Upper lobe of left lung (tissue), 6 donors: ENCODE data around the gene NOP9. TPM values are rescaled to one million over a fixed set of nuclear protein-coding genes. Genes with fewer than 3 reads are reported as not detected.

ENCODE experiments used
- ATAC-seq, 2 donors: fragments of 200-7000 bp; cut with Tn5 transposase; one replicate each; pipeline ENCODE4 v1.9.1; 2022; ENCODE audit warnings: mild to moderate bottlenecking in 2 of 2, moderate library complexity in 2 of 2; ENCODE audit not compliant: low FRiP score in 2 of 2
- DNase-seq, 2 donors: peaks; one replicate each; pipeline ENCODE4 v3.0.0-alpha.2; 2019 to 2020
- H3K27ac ChIP-seq, 4 donors: fragments of 200-600 bp; sonication (generic); one replicate each; pipeline ENCODE4 v1.5.1; 2016 to 2019
- H3K27me3 ChIP-seq, 4 donors: fragments of 200-600 bp; sonication (generic); one replicate each; pipeline ENCODE4 v1.5.1; 2017 to 2019
- H3K36me3 ChIP-seq, 4 donors: fragments of 200-600 bp; sonication (generic); one replicate each; pipeline ENCODE4 v1.5.1; 2016 to 2019
- H3K4me1 ChIP-seq, 4 donors: fragments of 200-600 bp; sonication (generic); one replicate each; pipeline ENCODE4 v1.5.1; 2018 to 2019
- H3K4me3 ChIP-seq, 4 donors: fragments of 200-600 bp; sonication (generic); one replicate each; pipeline ENCODE4 v1.5.1; 2017 to 2019; ENCODE audit warnings: mild to moderate bottlenecking in 2 of 4, moderate library complexity in 1 of 4
- H3K9me3 ChIP-seq, 4 donors: fragments of 200-600 bp; sonication (generic); one replicate each; pipeline ENCODE4 v1.5.1; 2018 to 2019
- CTCF ChIP-seq, 6 experiments: fragments of 450-650 bp in 4 of 6; fragments of 200-600 bp in 2 of 6; sonication (generic) in 2 of 6; IDR thresholded peaks; one replicate each; pipeline ENCODE4 v1.5.1; 2016 to 2019; ENCODE audit warnings: antibody characterized with exemption in 6 of 6
- EP300 ChIP-seq, 4 donors: sonication (generic); formaldehyde crosslinking; IDR thresholded peaks; one replicate each; pipeline ENCODE4 v1.5.1; 2017; ENCODE audit warnings: antibody characterized with exemption in 4 of 4, control low read depth in 2 of 4
- POLR2A ChIP-seq, 4 donors: fragments of 450-650 bp; IDR thresholded peaks; one replicate each; pipeline ENCODE4 v1.5.1; 2016 to 2017; ENCODE audit warnings: antibody characterized with exemption in 4 of 4, mild to moderate bottlenecking in 2 of 4
- POLR2AphosphoS5 ChIP-seq, 2 donors: sonication (generic); formaldehyde crosslinking; IDR thresholded peaks; one replicate each; pipeline ENCODE4 v1.5.1; 2017; ENCODE audit warnings: antibody characterized with exemption in 2 of 2
- WGBS, 2 donors: methylation state at CpG; one replicate each; pipeline ENCODE4 v1.1.5; 2017 to 2018; 5-methylcytosine and 5-hydroxymethylcytosine counted together
- total RNA-seq, 6 donors: library from RNA; depleted of rRNA in 4 of 6; stranded (reverse); fragments of >200 nt in 4 of 6; gene quantifications; one replicate each; pipeline versions ENCODE4 v1.1.0 to v1.2.1, GENCODE V29; 2016 to 2021
- donor health status: DM: no; HTN: no; CAD: no; lungs with moderate emphysema.
- donor health status: DM: no; HTN: yes; CAD: no; lungs with severe emphysema.

The NOP9 gene
- total RNA-seq, 6 donors from 2014 or later = 13.3 to 31.4 (median 22.6) TPM

- H3K9me3 ChIP-seq = no peaks in the 10 kb centered on the region
- H3K4me3 ChIP-seq = no peak overlapping the region
- DNase-seq (peak in 1 of 2 donors; percentile 54), ATAC-seq (no peak)
- WGBS, 2 donors = 93 to 94% methylated on average over 8 to 9 of the region's 9 CpGs
- peaks cover 10 to 24% (median 23%) of the 10 kb centered on the region in 4 donors for H3K4me1 ChIP-seq
- H3K36me3 ChIP-seq = peaks cover 7 to 54% (median 38%) of the 10 kb centered on the region in 4 donors
- H3K27ac ChIP-seq = no peak overlapping the region
- TF ChIP-seq CTCF (IDR thresholded peaks at IDR 0.05) (no peak), EP300 (IDR thresholded peaks at IDR 0.05) (no peak)
- H3K27me3 ChIP-seq = no peaks in the 10 kb centered on the region
These were observed 31.4 kb upstream of the NOP9 start for GRCh38 chr14:24268225-24268624.

DNA sequence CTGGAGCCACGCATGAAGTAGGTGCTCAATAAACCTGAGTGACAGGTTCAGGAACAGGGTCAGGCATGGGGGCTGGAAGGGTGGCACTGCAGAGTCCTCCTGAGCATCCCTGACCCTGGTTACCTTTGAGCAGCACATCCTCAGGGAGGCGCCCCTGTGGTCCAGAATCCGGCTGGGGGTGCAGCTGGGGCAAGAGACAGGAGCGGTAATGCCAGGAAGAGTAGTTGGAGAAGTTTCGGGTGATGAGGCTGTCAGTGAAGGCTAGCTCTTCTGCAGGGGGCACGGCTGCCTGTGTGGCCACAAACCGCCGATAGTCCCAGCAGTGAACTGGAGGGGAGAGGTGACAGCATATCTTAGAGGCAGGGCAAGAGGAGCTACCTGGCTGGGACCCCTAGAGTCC, 30.3 kb upstream of the NOP9 start:
- Histone ChIP-seq H3K27me3 (no peaks in the 10 kb centered on the region), H3K9me3 (no peaks in the 10 kb centered on the region), H3K4me3 (no peak overlapping the region), H3K4me1 (peaks cover 13 to 35% (median 33%) of the 10 kb centered on the region in 4 donors), H3K27ac (no peak overlapping the region), H3K36me3 (peaks cover 7 to 50% (median 38%) of the 10 kb centered on the region in 4 donors)
- TF ChIP-seq EP300 (IDR thresholded peaks at IDR 0.05) = no peak
- no peak for TF ChIP-seq CTCF (IDR thresholded peaks at IDR 0.05)
- no peak for TF ChIP-seq POLR2A (IDR thresholded peaks at IDR 0.05)
- TF ChIP-seq POLR2AphosphoS5 (IDR thresholded peaks at IDR 0.05) = no peak
- ATAC-seq (no peak), DNase-seq (peak in 1 of 2 donors; percentile 48)
- WGBS, 2 donors = 93 to 95% methylated on average over 8 of the region's 8 CpGs

- no peaks in the 10 kb centered on the region for H3K27me3 ChIP-seq
- no peak overlapping the region for H3K4me3 ChIP-seq
- H3K36me3 ChIP-seq = peaks cover 7 to 49% (median 38%) of the 10 kb centered on the region in 4 donors
- H3K4me1 ChIP-seq = peaks cover 13 to 37% (median 34%) of the 10 kb centered on the region in 4 donors
- no peaks in the 10 kb centered on the region for H3K9me3 ChIP-seq
- H3K27ac ChIP-seq = no peak overlapping the region
- DNase-seq = peak in 1 of 2 donors; percentile 41
- ATAC-seq = no peak
- no peak for TF ChIP-seq EP300 (IDR thresholded peaks at IDR 0.05)
- no peak for TF ChIP-seq POLR2A (IDR thresholded peaks at IDR 0.05)
- no peak for TF ChIP-seq CTCF (IDR thresholded peaks at IDR 0.05)
- TF ChIP-seq POLR2AphosphoS5 (IDR thresholded peaks at IDR 0.05) = no peak
- WGBS, 2 donors = 98% methylated on average over 7 to 14 of the region's 14 CpGs
These were observed 29.6 kb upstream of the NOP9 start for GRCh38 chr14:24269910-24270536.

DNA sequence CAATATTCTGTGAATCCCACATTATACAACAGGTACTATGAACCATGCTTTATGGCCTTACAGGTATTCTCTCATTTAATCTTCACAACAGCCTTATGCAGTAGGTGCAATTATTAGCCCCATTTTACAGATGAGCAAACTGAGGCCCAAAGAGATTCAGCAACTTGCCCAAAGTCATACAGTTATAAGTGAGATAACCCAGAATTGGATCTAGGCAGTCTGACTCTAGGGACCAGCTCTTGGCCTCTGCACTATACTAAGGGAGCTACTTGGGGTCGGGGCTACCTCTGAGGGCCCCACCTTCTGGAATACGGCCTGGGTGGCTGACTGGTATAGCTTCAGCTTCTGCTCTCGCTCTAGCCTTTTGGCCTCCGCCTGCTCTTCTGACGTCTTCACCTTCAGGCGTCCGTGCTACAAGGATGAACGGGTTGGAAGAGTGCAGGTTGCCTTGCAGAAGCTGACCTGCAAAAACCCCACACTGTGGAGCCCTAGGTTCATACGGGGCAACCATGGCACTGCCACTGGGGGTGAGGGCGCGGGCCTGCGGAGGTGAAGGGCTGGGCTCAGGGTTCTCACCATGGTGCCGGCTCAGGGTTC, 29.0 kb upstream of the NOP9 start:
- Histone ChIP-seq H3K9me3 (no peaks in the 10 kb centered on the region), H3K4me3 (peak overlapping the region; percentile 82 to 96 (median 86)), H3K4me1 (peaks cover 13 to 40% (median 38%) of the 10 kb centered on the region in 4 donors), H3K27me3 (no peaks in the 10 kb centered on the region), H3K27ac (peak overlapping the region; percentile 96 to 99 (median 97)), H3K36me3 (peaks cover 7 to 43% (median 34%) of the 10 kb centered on the region in 4 donors)
- DNase-seq (no peak), ATAC-seq (no peak)
- no peak for TF ChIP-seq CTCF (IDR thresholded peaks at IDR 0.05)
- TF ChIP-seq EP300 (IDR thresholded peaks at IDR 0.05) = no peak
- TF ChIP-seq POLR2A (IDR thresholded peaks at IDR 0.05) = no peak
- TF ChIP-seq POLR2AphosphoS5 (IDR thresholded peaks at IDR 0.05) = no peak
- 18 to 59% methylated on average over 5 to 12 of the region's 13 CpGs for WGBS, 2 donors
